Neural cell (in vitro differentiated cells): ENCODE data around the gene NUPR2. TPM values are rescaled to one million over a fixed set of nuclear protein-coding genes. Genes with fewer than 3 reads are reported as not detected.

Experiments
- H2AFZ ChIP-seq: fragments of 200-600, 300-800 bp; sonication (generic), shearing (Covaris generic); 2 replicates; pipeline ENCODE4 v1.6.0; 2014; ENCODE audit warnings: low read depth, mild to moderate bottlenecking, antibody characterized with exemption, low read length, moderate library complexity
- H3F3A ChIP-seq: fragments of 200-600 bp; shearing (Covaris generic); 2 replicates; pipeline ENCODE4 v1.6.1; 2016; ENCODE audit warnings: mild to moderate bottlenecking, moderate library complexity, mixed read lengths, antibody characterized with exemption, low read length; ENCODE audit not compliant: insufficient read depth, poor library complexity, severe bottlenecking
- H3K27ac ChIP-seq: fragments of 200-600, 300-800 bp; sonication (generic), shearing (Covaris generic); 2 replicates; pipeline ENCODE4 v1.5.1; 2014; ENCODE audit warnings: mild to moderate bottlenecking, low read length, moderate library complexity
- H3K27me3 ChIP-seq: fragments of 300-800, 200-600 bp; sonication (generic), shearing (Covaris generic); 2 replicates; pipeline ENCODE4 v1.6.0; 2014; ENCODE audit warnings: mild to moderate bottlenecking, low read depth, low read length, moderate library complexity; ENCODE audit not compliant: insufficient read depth
- H3K36me3 ChIP-seq: fragments of 300-800, 200-600 bp; sonication (generic), shearing (Covaris generic); 2 replicates; pipeline ENCODE4 v1.5.1; 2014; ENCODE audit warnings: mild to moderate bottlenecking, antibody characterized with exemption, low read length, moderate library complexity; ENCODE audit not compliant: insufficient read depth
- H3K4me2 ChIP-seq: fragments of 300-800, 200-600 bp; sonication (generic), shearing (Covaris generic); 2 replicates; pipeline ENCODE4 v1.6.0; 2014; ENCODE audit warnings: mild to moderate bottlenecking, low read length
- H3K4me3 ChIP-seq: fragments of 300-800, 200-600 bp; sonication (generic), shearing (Covaris generic); 2 replicates; pipeline ENCODE4 v1.5.1; 2014; ENCODE audit warnings: mild to moderate bottlenecking, low read length, moderate library complexity
- H3K79me2 ChIP-seq: fragments of 200-600 bp; shearing (Covaris generic); replicated peaks from 2 replicates; pipeline ENCODE4 v1.6.0; 2014; ENCODE audit warnings: mild to moderate bottlenecking, low read length, moderate library complexity; ENCODE audit not compliant: insufficient read depth
- H3K9ac ChIP-seq: fragments of 300-800, 200-600 bp; sonication (generic), shearing (Covaris generic); 2 replicates; pipeline ENCODE4 v1.6.1; 2016; ENCODE audit warnings: mild to moderate bottlenecking, low read length, mixed read lengths
- H3K9me2 ChIP-seq: fragments of 200-600 bp; shearing (Covaris generic); 2 replicates; pipeline ENCODE4 v1.6.1; 2016; ENCODE audit warnings: mild to moderate bottlenecking, low read length, mixed read lengths; ENCODE audit not compliant: insufficient read depth
- H3K9me3 ChIP-seq: fragments of 200-600, 300-800 bp; sonication (generic), shearing (Covaris generic); 2 replicates; pipeline ENCODE4 v1.6.1; 2016; ENCODE audit warnings: mild to moderate bottlenecking, mixed run types, low read length, moderate library complexity, mixed read lengths
- H4K20me1 ChIP-seq: fragments of 200-600 bp; shearing (Covaris generic); 2 replicates; pipeline ENCODE4 v1.6.1; 2016; ENCODE audit warnings: mild to moderate bottlenecking, mixed run types; ENCODE audit not compliant: insufficient read depth
- CTCF ChIP-seq: fragments of 450-650 bp; IDR thresholded peaks from 2 replicates; pipeline ENCODE4 v1.5.1; 2014; ENCODE audit warnings: antibody characterized with exemption, mild to moderate bottlenecking, moderate library complexity; ENCODE audit not compliant: poor library complexity, severe bottlenecking
- EP300 ChIP-seq: fragments of 450-650 bp; conservative IDR thresholded peaks from 2 replicates; pipeline ENCODE4 v1.6.1; 2014; ENCODE audit warnings: antibody characterized with exemption, mild to moderate bottlenecking, moderate library complexity; ENCODE audit not compliant: poor library complexity, severe bottlenecking
- EZH2 ChIP-seq: fragments of 200-600, 300-800 bp; shearing (Covaris generic), sonication (generic); IDR thresholded peaks from 2 replicates; pipeline ENCODE4 v1.6.1; 2014; ENCODE audit warnings: antibody characterized with exemption, low read length, borderline replicate concordance, mild to moderate bottlenecking; ENCODE audit not compliant: insufficient read depth, poor library complexity, severe bottlenecking
- MXI1 ChIP-seq: fragments of 450-650 bp; conservative IDR thresholded peaks from 2 replicates; pipeline ENCODE4 v1.6.1; 2014; ENCODE audit warnings: antibody characterized with exemption, mild to moderate bottlenecking; ENCODE audit not compliant: poor library complexity, severe bottlenecking
- POLR2AphosphoS5 ChIP-seq: IDR thresholded peaks from 2 replicates; pipeline ENCODE4 v1.6.1; 2012
- RAD21 ChIP-seq: fragments of 450-650 bp; conservative IDR thresholded peaks from 2 replicates; pipeline ENCODE4 v1.6.1; 2014; ENCODE audit warnings: antibody characterized with exemption, mild to moderate bottlenecking, moderate library complexity
- REST ChIP-seq: IDR thresholded peaks from 2 replicates; pipeline ENCODE4 v1.6.1; 2012; ENCODE audit warnings: borderline replicate concordance
- SMC3 ChIP-seq: fragments of 450-650 bp; conservative IDR thresholded peaks from 2 replicates; pipeline ENCODE4 v1.6.1; 2014; ENCODE audit warnings: antibody characterized with exemption, mild to moderate bottlenecking, moderate library complexity; ENCODE audit not compliant: poor library complexity
- TAF1 ChIP-seq: IDR thresholded peaks from 2 replicates; pipeline ENCODE4 v1.6.1; 2012; ENCODE audit warnings: low read depth
- polyA plus RNA-seq: library from polyadenylated mRNA; depleted of rRNA; stranded (reverse); fragments of >200 nt; gene quantifications from 2 replicates; pipeline ENCODE4 v1.2.3, GENCODE V29; 2014

The NUPR2 gene
- polyA plus RNA-seq, 1 donor from 2014 or later, result not detected

- no peak overlapping the region for H3K27ac ChIP-seq
- H2AFZ ChIP-seq, result no peak overlapping the region
- no peaks in the 10 kb centered on the region for H3K79me2 ChIP-seq
- H3K9me3 ChIP-seq, result no peaks in the 10 kb centered on the region
- H3K4me2 ChIP-seq, result no peak overlapping the region
- no peak overlapping the region for H3K9ac ChIP-seq
- H3F3A ChIP-seq, result no peaks in the 10 kb centered on the region
- no peaks in the 10 kb centered on the region for H3K36me3 ChIP-seq
- TF ChIP-seq REST, result no peak
- TF ChIP-seq MXI1, result no peak
- no peak for TF ChIP-seq CTCF
- TF ChIP-seq TAF1, result no peak
- TF ChIP-seq POLR2AphosphoS5, result no peak
- no peak for TF ChIP-seq EP300
- TF ChIP-seq RAD21, result no peak
- no peak for TF ChIP-seq SMC3
- no peak for TF ChIP-seq EZH2
- H3K27me3 ChIP-seq, result no peaks in the 10 kb centered on the region
- H3K9me2 ChIP-seq, result no peaks in the 10 kb centered on the region
- no peaks in the 10 kb centered on the region for H4K20me1 ChIP-seq
- H3K4me3 ChIP-seq, result no peak overlapping the region
Observed at GRCh38 chr7:56091591-56091990, 24.6 kb downstream of the NUPR2 start.

GRCh38 chr7:56087445-56087844, 28.8 kb downstream of the NUPR2 start:
- no peaks in the 10 kb centered on the region for H4K20me1 ChIP-seq
- no peaks in the 10 kb centered on the region for H3K9me3 ChIP-seq
- no peak for TF ChIP-seq EP300
- TF ChIP-seq CTCF, result no peak
- TF ChIP-seq MXI1, result no peak
- TF ChIP-seq REST, result no peak
- no peak for TF ChIP-seq EZH2
- TF ChIP-seq RAD21, result no peak
- no peak for TF ChIP-seq SMC3
- no peak for TF ChIP-seq POLR2AphosphoS5
- no peak for TF ChIP-seq TAF1
- H3F3A ChIP-seq, result no peaks in the 10 kb centered on the region
- H3K9ac ChIP-seq, result no peak overlapping the region
- H2AFZ ChIP-seq, result no peak overlapping the region
- H3K27me3 ChIP-seq, result no peaks in the 10 kb centered on the region
- H3K36me3 ChIP-seq, result no peaks in the 10 kb centered on the region
- H3K79me2 ChIP-seq, result no peaks in the 10 kb centered on the region
- no peak overlapping the region for H3K27ac ChIP-seq
- no peak overlapping the region for H3K4me3 ChIP-seq
- H3K9me2 ChIP-seq, result no peaks in the 10 kb centered on the region
- no peak overlapping the region for H3K4me2 ChIP-seq
